Prostate gland (tissue), 2 donors: ENCODE measurements around the gene IPP. TPM values are rescaled to one million over a fixed set of nuclear protein-coding genes. Genes with fewer than 3 reads are reported as not detected.
A peak's percentile ranks its signal among the peaks of the same experiment; 100 is the strongest.

Source experiments
- DNase-seq: peaks from one replicate; pipeline ENCODE4 v3.0.0-alpha.2; 2019; ENCODE audit warnings: low spot score
- H3K27ac ChIP-seq, 2 donors: fragments of 200-600 bp; sonication (generic); 2 replicates each; pipeline ENCODE4 v1.5.1; 2017 to 2019
- H3K27me3 ChIP-seq: fragments of 200-600 bp; sonication (generic); replicated peaks from 2 replicates; pipeline ENCODE4 v1.5.1; 2019; ENCODE audit not compliant: insufficient read depth
- H3K36me3 ChIP-seq, 2 donors: fragments of 200-600 bp; sonication (generic); 1 replicate in 1 of 2; 2 replicates in 1 of 2; pipeline versions ENCODE4 v1.5.1 to v1.8.1; 2017 to 2019
- H3K4me1 ChIP-seq: fragments of 200-600 bp; sonication (generic); replicated peaks from 2 replicates; pipeline ENCODE4 v1.5.1; 2019
- H3K4me3 ChIP-seq, 2 donors: fragments of 200-600 bp; sonication (generic); 2 replicates each; pipeline ENCODE4 v1.5.1; 2017 to 2019
- H3K9me3 ChIP-seq: fragments of 200-600 bp; sonication (generic); 2 replicates; pipeline ENCODE4 v1.5.1; 2017
- POLR2A ChIP-seq: fragments of 450-650 bp; IDR thresholded peaks from one replicate; pipeline ENCODE4 v1.6.1; 2016; ENCODE audit warnings: antibody characterized with exemption, mild to moderate bottlenecking
- POLR2AphosphoS5 ChIP-seq: sonication (generic); formaldehyde crosslinking; IDR thresholded peaks from one replicate; pipeline ENCODE4 v1.6.1; 2017; ENCODE audit warnings: antibody characterized with exemption
- WGBS: methylation state at CpG from one replicate; pipeline ENCODE4 v1.1.5; 2018; 5-methylcytosine and 5-hydroxymethylcytosine counted together
- intact Hi-C: fragments of 100-400 bp; cut with DNase I; formaldehyde crosslinking; loops from one replicate; pipeline ENCODE4 v1.14.2; 2022
- total RNA-seq, 2 donors: library from RNA; depleted of rRNA; stranded (reverse); fragments of >200 nt; gene quantifications; one replicate each; pipeline ENCODE4 v1.1.0, GENCODE V29; 2016
- TF ChIP-seq, protein P1 (sequence below), 4 experiments: fragments of 200-600 bp in 2 of 4; fragments of 450-650 bp in 2 of 4; sonication (generic) in 2 of 4; IDR thresholded peaks; 1 replicate in 3 of 4; 2 replicates in 1 of 4; pipeline ENCODE4 v1.5.1; 2016 to 2019; ENCODE audit warnings: antibody characterized with exemption in 4 of 4, mild to moderate bottlenecking in 2 of 4, moderate library complexity in 2 of 4

Gene IPP
- total RNA-seq, 2 donors from 2014 or later, result 14.8 to 16.1 TPM

GRCh38 chr1:45685308-45686014 lies 65.0 kb downstream of the IPP start:
- no peaks in the 10 kb centered on the region for H3K27me3 ChIP-seq
- peak; percentile 21 for DNase-seq
- peaks cover 12% of the 10 kb centered on the region for H3K4me1 ChIP-seq
- peak overlapping the region; percentile 60 to 87 for H3K4me3 ChIP-seq
- TF ChIP-seq POLR2A (no peak), POLR2AphosphoS5 (no peak)
- TF ChIP-seq, protein P1, sequence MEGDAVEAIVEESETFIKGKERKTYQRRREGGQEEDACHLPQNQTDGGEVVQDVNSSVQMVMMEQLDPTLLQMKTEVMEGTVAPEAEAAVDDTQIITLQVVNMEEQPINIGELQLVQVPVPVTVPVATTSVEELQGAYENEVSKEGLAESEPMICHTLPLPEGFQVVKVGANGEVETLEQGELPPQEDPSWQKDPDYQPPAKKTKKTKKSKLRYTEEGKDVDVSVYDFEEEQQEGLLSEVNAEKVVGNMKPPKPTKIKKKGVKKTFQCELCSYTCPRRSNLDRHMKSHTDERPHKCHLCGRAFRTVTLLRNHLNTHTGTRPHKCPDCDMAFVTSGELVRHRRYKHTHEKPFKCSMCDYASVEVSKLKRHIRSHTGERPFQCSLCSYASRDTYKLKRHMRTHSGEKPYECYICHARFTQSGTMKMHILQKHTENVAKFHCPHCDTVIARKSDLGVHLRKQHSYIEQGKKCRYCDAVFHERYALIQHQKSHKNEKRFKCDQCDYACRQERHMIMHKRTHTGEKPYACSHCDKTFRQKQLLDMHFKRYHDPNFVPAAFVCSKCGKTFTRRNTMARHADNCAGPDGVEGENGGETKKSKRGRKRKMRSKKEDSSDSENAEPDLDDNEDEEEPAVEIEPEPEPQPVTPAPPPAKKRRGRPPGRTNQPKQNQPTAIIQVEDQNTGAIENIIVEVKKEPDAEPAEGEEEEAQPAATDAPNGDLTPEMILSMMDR (IDR thresholded peaks at IDR 0.05), result no peak
- peak overlapping the region; percentile 94 to 98 for H3K27ac ChIP-seq
- no peaks in the 10 kb centered on the region for H3K9me3 ChIP-seq
- no peaks in the 10 kb centered on the region for H3K36me3 ChIP-seq
- WGBS, result under 1% methylated on average over 13 of the region's 13 CpGs
- intact Hi-C loops, result loop anchor here (5.0 kb wide), 3 partner anchors 103 to 492 kb away; partner anchors contain the start of genes MAST2, NASP, P3R3URF and TSPAN1

DNA sequence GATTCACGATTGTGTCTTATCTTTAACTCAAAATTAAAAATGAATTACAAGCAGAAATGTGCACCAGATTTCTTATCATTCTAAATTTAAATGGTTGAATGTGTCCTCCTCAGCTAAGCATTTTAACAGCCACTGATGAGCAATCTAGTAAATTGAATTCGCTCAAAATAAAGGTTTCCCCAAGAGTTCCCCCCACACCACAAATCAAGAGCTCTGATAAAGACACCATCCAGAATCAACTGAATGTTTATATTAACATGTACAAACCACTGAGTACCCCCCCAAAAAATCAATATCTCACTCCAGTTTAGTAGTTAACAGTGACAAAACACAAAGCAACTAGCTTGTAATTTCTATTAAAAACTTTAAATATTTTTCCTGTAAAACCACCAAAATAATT lies 66.1 kb downstream of the IPP start:
- Histone ChIP-seq H3K27me3 (no peaks in the 10 kb centered on the region), H3K36me3 (no peaks in the 10 kb centered on the region), H3K9me3 (no peaks in the 10 kb centered on the region), H3K4me3 (peak overlapping the region in 1 of 2 donors; percentile 87), H3K4me1 (peaks cover 19% of the 10 kb centered on the region), H3K27ac (no peak overlapping the region)
- WGBS, result 7% methylated on average over 2 of the region's 2 CpGs
- DNase-seq, result no peak
- intact Hi-C loops, result no loop called here
- TF ChIP-seq, protein P1 (IDR thresholded peaks at IDR 0.05), result no peak
- TF ChIP-seq POLR2A (no peak), POLR2AphosphoS5 (no peak)

DNA sequence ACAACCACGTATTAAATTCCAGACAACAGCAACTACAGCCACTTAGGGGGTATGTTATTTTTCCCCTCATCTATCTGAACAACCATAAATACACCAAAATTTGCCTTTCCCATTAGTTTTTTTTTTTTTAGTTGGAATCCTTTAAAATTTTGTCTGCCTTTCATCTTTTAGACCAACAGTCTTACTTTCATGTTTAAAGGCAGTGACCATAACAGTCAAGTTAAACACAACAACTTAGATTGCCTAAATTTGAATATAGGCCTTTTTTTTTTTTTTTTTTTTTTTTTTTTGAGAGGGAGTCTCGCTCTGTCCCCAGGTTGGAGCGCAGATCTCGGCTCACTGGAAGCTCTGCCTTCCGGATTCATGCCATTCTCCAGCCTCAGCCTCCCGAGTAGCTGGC lies 67.5 kb downstream of the IPP start:
- Histone ChIP-seq H3K27ac (no peak overlapping the region), H3K4me1 (peaks cover 15% of the 10 kb centered on the region), H3K36me3 (no peaks in the 10 kb centered on the region), H3K4me3 (no peak overlapping the region), H3K27me3 (no peaks in the 10 kb centered on the region), H3K9me3 (no peaks in the 10 kb centered on the region)
- no peak for DNase-seq
- intact Hi-C loops, result no loop called here
- 83% methylated on average over 6 of the region's 6 CpGs for WGBS
- no peak for TF ChIP-seq POLR2AphosphoS5
- no peak for TF ChIP-seq POLR2A
- TF ChIP-seq, protein P1 (IDR thresholded peaks at IDR 0.05), result no peak

DNA sequence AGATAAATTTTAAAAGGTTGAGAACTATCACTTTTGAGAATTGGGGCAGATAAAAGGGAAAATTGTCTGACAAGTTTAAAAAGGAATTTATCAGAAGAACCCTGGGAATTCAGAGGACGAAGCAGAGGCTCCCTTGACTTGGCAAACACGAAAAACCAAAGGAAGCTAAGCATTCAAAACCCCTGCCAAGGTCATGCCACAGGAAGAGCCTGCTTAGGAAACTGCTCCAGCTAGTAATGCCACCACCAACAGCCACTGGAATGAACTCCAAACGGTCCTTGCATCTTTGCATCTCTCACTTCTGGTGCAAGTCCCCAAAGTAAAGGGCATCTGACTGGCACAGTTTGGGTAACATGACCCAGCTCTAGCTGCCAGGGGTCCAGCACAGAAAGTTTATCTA lies 71.3 kb downstream of the IPP start:
- Histone ChIP-seq H3K27me3 (no peaks in the 10 kb centered on the region), H3K36me3 (no peaks in the 10 kb centered on the region), H3K27ac (no peak overlapping the region), H3K4me3 (no peak overlapping the region), H3K4me1 (peaks cover 15% of the 10 kb centered on the region), H3K9me3 (no peaks in the 10 kb centered on the region)
- WGBS, result 13% methylated on average over 3 of the region's 3 CpGs
- intact Hi-C loops, result no loop called here
- DNase-seq, result no peak
- TF ChIP-seq POLR2A (no peak), POLR2AphosphoS5 (no peak)
- TF ChIP-seq, protein P1 (IDR thresholded peaks at IDR 0.05), result no peak

- Histone ChIP-seq H3K27ac (no peak overlapping the region), H3K9me3 (no peaks in the 10 kb centered on the region), H3K36me3 (no peaks in the 10 kb centered on the region), H3K27me3 (no peaks in the 10 kb centered on the region), H3K4me1 (peaks cover 15% of the 10 kb centered on the region), H3K4me3 (no peak overlapping the region)
- TF ChIP-seq POLR2A (no peak), POLR2AphosphoS5 (no peak)
- TF ChIP-seq, protein P1 (IDR thresholded peaks at IDR 0.05), result no peak
- intact Hi-C loops, result no loop called here
- DNase-seq, result no peak
Observed at GRCh38 chr1:45678489-45678888, 72.0 kb downstream of the IPP start.
